Measurements from ENCODE around the gene ZNF414.

The ZNF414 gene

DNA sequence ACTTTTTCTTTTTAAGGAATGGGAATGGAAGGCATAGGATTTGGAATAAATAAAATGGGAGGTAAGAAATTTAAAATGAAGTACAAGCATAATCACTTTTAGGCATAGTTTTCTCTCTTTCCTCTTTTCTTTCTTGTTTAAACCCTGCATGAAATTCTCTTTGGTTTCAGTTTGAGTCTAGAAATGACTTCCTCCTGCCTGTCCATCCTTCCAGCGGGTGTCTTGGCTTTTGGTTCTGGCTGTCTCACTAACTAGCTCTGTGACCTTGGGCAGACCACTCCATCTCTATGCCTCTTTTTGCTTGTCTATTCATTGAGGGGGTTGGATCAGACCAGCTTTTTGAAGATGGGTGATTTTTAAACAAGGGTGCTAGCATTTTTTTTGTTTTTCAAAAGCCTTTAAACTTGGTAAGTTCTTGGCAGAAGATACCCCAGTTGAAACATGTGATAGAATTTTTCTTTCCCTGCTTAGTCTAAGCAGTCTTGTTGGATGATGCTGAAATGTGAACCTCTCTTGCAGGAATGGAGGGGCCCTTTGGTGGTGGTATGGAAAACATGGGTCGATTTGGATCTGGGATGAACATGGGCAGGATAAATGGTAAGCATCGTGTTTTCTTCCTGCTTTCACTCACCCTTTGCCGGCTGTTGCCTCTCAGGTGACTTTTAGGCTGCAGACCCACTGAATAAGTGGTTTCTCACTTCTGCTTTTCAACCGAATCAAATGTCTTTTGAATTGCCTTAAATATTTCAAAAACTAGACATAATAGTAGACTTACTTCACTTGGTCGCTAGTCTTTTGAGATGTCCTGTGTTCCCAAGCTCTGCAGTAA is 40.1 kb downstream of the ZNF414 start:
- H3K4me3 ChIP-seq (ENCODE audit: control insufficient read depth, low read depth, low read length): no peak overlapping the region
- no peak for DNase-seq (ENCODE audit: low read depth)
- TF ChIP-seq, protein P1, sequence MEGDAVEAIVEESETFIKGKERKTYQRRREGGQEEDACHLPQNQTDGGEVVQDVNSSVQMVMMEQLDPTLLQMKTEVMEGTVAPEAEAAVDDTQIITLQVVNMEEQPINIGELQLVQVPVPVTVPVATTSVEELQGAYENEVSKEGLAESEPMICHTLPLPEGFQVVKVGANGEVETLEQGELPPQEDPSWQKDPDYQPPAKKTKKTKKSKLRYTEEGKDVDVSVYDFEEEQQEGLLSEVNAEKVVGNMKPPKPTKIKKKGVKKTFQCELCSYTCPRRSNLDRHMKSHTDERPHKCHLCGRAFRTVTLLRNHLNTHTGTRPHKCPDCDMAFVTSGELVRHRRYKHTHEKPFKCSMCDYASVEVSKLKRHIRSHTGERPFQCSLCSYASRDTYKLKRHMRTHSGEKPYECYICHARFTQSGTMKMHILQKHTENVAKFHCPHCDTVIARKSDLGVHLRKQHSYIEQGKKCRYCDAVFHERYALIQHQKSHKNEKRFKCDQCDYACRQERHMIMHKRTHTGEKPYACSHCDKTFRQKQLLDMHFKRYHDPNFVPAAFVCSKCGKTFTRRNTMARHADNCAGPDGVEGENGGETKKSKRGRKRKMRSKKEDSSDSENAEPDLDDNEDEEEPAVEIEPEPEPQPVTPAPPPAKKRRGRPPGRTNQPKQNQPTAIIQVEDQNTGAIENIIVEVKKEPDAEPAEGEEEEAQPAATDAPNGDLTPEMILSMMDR (conservative IDR thresholded peaks at IDR 0.05; ENCODE audit: control insufficient read depth, insufficient read depth, low read depth, low read length): no peak

DNA sequence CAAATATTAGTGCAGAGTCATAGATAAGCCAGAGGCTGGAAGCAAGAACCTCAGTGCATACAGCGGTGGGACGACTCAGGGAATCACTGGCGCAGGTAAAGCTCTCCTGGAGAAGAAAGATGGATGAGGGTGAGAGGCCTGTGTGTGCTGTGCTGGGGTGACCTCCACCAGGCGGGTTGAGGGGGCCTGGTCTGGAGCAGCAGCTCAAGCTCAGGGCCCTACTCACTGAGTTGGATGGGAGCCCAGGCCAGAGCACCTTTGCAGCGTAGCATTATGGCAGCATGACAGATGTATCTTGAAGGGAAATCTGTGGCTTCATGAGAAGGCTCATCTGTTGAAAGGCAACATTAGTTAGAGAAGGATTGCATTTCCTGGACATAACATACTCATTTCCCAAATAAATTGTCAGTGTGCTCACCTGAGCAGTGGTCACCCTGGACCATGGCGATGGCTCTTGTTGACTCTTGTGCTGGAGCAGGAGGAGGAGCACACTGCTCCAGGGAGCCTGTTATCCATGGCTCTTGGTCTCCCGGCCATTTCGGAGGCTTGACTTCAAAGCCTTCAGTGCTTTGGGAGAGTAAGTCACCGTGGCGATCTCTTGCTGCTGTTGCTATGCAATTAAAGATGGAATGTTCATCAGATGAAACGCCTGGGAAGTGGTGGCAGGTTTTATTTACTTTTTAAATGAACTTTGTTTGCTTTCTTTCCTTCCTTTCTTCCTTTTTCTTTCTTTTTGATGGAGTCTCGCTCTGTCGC is 44.2 kb downstream of the ZNF414 start:
- TF ChIP-seq, protein P1 (conservative IDR thresholded peaks at IDR 0.05; ENCODE audit: control insufficient read depth, insufficient read depth, low read depth, low read length): no peak
- H3K4me3 ChIP-seq (ENCODE audit: control insufficient read depth, low read depth, low read length): no peak overlapping the region
- no peak for DNase-seq (ENCODE audit: low read depth)

DNA sequence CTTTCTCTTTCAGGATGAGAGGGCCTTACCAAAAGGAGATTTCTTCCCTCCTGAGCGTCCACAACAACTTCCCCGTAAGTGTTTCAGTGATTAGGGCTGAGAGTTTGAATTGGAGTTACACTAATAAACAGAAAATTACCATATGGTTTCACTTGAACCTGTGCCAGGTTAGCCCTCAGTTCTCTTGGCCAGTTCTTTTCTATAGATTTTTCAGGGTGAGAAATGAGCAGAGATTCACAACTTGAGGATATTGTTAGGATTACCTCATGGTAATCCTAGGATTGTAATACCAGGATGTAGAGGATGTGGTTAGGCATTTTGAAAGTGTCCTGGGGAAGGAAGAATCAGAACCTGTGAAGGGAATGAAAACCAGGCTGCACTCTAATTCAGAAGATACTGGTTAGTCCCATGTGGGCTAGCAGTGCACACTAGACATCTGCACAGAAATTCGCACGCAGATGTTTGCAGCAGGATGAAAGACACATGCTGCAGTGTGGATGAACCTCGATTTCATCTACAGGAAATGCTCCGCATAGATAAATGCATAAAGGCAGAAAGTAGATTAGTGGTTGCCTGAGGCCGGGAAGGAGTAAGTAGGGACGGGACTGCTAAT is 45.1 kb downstream of the ZNF414 start:
- H3K4me3 ChIP-seq (ENCODE audit: control insufficient read depth, low read depth, low read length): no peak overlapping the region
- peak; percentile 69 for DNase-seq (ENCODE audit: low read depth)
- TF ChIP-seq, protein P1 (conservative IDR thresholded peaks at IDR 0.05; ENCODE audit: control insufficient read depth, insufficient read depth, low read depth, low read length): no peak

DNA sequence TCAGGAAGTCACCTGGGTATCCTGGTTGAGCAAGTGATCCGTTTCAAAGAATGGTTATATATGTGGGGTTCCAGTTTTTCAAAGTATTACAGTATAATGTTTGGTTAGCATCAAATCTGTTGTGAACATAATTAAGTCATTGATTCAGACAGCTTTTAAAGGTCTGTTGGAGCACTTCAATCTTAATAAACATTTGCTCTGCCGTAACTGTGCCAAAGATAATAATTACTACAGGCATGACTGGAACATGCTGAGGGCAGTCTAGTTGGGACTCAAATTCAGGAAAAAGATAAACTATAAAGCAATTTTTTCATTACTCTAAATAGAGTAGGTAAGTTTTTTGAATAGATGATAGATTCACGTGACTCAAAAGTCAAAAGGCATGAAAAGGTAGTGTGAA is 45.8 kb downstream of the ZNF414 start:
- no peak overlapping the region for H3K4me3 ChIP-seq (ENCODE audit: control insufficient read depth, low read depth, low read length)
- TF ChIP-seq, protein P1 (conservative IDR thresholded peaks at IDR 0.05; ENCODE audit: control insufficient read depth, insufficient read depth, low read depth, low read length): no peak
- DNase-seq (ENCODE audit: low read depth): no peak

DNA sequence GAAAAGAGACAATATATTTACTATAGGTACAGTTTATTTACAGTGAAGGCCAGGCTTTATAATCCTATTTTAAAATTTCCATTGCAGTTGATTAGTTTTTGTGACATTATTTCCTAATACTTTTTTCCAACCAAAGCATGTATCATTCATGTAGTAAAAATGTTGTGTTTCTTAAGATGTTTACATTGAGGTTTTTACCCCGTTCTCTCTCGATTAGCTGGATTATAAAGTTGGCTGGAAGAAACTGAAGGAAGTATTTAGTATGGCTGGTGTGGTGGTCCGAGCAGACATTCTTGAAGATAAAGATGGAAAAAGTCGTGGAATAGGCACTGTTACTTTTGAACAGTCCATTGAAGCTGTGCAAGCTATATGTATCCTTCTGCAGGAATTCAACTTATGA is 47.9 kb downstream of the ZNF414 start:
- DNase-seq (ENCODE audit: low read depth): no peak
- TF ChIP-seq, protein P1 (conservative IDR thresholded peaks at IDR 0.05; ENCODE audit: control insufficient read depth, insufficient read depth, low read depth, low read length): no peak
- H3K4me3 ChIP-seq (ENCODE audit: control insufficient read depth, low read depth, low read length): no peak overlapping the region

DNA sequence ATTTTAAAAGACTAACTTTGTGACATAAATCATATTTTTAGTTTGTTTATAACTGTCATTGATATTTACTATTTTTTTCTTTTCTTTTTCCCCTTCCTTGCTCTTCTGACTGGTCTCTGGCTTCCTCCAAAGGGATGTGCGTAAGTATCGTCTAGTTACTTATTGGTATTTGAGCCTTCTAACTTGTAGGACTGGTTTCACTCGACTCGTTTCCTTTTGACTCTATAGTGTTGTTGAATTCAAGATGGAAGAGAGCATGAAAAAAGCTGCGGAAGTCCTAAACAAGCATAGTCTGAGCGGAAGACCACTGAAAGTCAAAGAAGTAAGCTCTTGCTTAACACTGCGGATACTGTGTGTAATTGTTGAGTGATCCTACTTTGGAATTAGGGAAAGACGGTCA is 50.6 kb downstream of the ZNF414 start:
- no peak overlapping the region for H3K4me3 ChIP-seq (ENCODE audit: control insufficient read depth, low read depth, low read length)

More for the DNA sequence above, 50.6 kb downstream of the ZNF414 start:
- DNase-seq (ENCODE audit: low read depth): no peak
- TF ChIP-seq, protein P1 (conservative IDR thresholded peaks at IDR 0.05; ENCODE audit: control insufficient read depth, insufficient read depth, low read depth, low read length): no peak

Data from fibroblast of mammary gland (primary cell).